ENCODE data around the gene CSTPP1.

GRCh38 chr11:46895821-46896220, 40.7 kb upstream of the CSTPP1 start:
- TF ChIP-seq, protein P1, sequence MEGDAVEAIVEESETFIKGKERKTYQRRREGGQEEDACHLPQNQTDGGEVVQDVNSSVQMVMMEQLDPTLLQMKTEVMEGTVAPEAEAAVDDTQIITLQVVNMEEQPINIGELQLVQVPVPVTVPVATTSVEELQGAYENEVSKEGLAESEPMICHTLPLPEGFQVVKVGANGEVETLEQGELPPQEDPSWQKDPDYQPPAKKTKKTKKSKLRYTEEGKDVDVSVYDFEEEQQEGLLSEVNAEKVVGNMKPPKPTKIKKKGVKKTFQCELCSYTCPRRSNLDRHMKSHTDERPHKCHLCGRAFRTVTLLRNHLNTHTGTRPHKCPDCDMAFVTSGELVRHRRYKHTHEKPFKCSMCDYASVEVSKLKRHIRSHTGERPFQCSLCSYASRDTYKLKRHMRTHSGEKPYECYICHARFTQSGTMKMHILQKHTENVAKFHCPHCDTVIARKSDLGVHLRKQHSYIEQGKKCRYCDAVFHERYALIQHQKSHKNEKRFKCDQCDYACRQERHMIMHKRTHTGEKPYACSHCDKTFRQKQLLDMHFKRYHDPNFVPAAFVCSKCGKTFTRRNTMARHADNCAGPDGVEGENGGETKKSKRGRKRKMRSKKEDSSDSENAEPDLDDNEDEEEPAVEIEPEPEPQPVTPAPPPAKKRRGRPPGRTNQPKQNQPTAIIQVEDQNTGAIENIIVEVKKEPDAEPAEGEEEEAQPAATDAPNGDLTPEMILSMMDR (IDR thresholded peaks at IDR 0.05; ENCODE audit: insufficient read depth, low read length, poor library complexity, severe bottlenecking): no peak
- TF ChIP-seq EZH2phosphoT487 (conservative IDR thresholded peaks at IDR 0.05; ENCODE audit: low read length): no peak
